ENCODE data around the gene TMOD1.

DNA sequence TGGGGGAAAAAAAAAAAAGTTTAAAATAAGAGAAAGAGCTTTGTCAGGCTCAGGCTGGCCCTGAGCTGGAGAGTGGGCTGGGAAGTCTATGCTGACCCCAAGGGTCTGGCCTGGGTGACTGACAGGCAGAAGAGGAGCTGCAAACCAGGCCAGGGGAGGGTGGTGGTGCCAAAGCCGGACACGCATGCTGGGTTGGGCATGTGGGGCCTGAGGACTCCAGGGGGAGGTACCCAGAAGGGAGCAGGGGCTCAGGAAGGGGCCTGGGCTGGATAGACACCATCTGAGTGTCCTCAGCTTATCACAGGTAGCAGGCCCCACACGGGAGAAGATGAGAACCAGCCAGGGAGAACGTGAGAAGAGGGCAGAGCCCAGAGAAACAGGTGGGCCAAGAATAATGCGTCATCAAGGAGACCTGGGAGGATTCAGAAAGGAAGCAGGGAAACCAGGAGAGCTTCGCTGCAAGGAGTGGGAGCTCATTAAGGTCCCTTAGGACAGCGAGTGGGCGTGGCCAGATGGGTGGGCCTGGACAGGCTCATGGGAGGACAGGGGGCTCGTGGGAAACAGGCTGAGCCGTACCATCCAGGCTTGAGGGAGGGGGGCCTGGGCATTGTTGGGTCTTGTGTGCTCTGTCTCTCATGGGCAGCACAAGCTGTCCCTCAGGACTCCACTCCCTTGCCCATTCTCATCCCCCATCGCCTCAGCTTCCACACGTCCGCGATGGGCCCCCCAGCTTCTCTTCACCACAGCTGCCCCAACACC, 16.0 kb downstream of the TMOD1 start:
- TF ChIP-seq, protein P1, sequence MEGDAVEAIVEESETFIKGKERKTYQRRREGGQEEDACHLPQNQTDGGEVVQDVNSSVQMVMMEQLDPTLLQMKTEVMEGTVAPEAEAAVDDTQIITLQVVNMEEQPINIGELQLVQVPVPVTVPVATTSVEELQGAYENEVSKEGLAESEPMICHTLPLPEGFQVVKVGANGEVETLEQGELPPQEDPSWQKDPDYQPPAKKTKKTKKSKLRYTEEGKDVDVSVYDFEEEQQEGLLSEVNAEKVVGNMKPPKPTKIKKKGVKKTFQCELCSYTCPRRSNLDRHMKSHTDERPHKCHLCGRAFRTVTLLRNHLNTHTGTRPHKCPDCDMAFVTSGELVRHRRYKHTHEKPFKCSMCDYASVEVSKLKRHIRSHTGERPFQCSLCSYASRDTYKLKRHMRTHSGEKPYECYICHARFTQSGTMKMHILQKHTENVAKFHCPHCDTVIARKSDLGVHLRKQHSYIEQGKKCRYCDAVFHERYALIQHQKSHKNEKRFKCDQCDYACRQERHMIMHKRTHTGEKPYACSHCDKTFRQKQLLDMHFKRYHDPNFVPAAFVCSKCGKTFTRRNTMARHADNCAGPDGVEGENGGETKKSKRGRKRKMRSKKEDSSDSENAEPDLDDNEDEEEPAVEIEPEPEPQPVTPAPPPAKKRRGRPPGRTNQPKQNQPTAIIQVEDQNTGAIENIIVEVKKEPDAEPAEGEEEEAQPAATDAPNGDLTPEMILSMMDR (IDR thresholded peaks at IDR 0.05): no peak
- TF ChIP-seq POLR2A (IDR thresholded peaks at IDR 0.05): no peak
